HEK293T (cell line): ENCODE results near the gene PTTG1IP.
A peak's percentile ranks its signal among the peaks of the same experiment; 100 is the strongest.

Experiments used
- CTCF ChIA-PET: fragments of 350-600 bp; formaldehyde crosslinking; extraction: SDS; loops from one replicate; lab custom pipeline; 2021; ENCODE audit warnings: antibody characterized with exemption, inconsistent platforms; lab: Yijun Ruan, JAX
- POLR2A ChIA-PET: fragments of 350-600 bp; formaldehyde crosslinking; extraction: SDS; loops from one replicate; lab custom pipeline; 2020; ENCODE audit warnings: antibody characterized with exemption, inconsistent platforms; lab: Yijun Ruan, JAX
- DNase-seq: peaks from one replicate; pipeline ENCODE4 v3.0.0; 2012; ENCODE audit warnings: mixed read lengths; ENCODE audit errors: extremely low spot score
- ARNT ChIP-seq: fragments of 450-650 bp; IDR thresholded peaks from 2 replicates; pipeline ENCODE4 v1.6.1; 2017; ENCODE audit warnings: mild to moderate bottlenecking
- BHLHE40 ChIP-seq: fragments of 450-650 bp; IDR thresholded peaks from 2 replicates; pipeline ENCODE4 v1.6.1; 2016; ENCODE audit warnings: mild to moderate bottlenecking, moderate library complexity, borderline replicate concordance
- CTBP1 ChIP-seq: fragments of 450-650 bp; IDR thresholded peaks from 2 replicates; pipeline ENCODE4 v1.6.1; 2016; ENCODE audit warnings: borderline replicate concordance
- ELF4 ChIP-seq: fragments of 450-650 bp; IDR thresholded peaks from 2 replicates; pipeline ENCODE4 v1.6.1; 2017; ENCODE audit warnings: antibody characterized with exemption
- FOXA1 ChIP-seq: fragments of 450-650 bp; IDR thresholded peaks from 2 replicates; pipeline ENCODE4 v1.6.1; 2016; ENCODE audit warnings: mild to moderate bottlenecking
- FOXK2 ChIP-seq: fragments of 450-650 bp; IDR thresholded peaks from 2 replicates; pipeline ENCODE4 v1.6.1; 2016; ENCODE audit warnings: mild to moderate bottlenecking
- FOXM1 ChIP-seq: fragments of 450-650 bp; IDR thresholded peaks from 2 replicates; pipeline ENCODE4 v1.6.1; 2017; ENCODE audit warnings: mild to moderate bottlenecking, borderline replicate concordance
- HDGF ChIP-seq: fragments of 450-650 bp; IDR thresholded peaks from 2 replicates; pipeline ENCODE4 v1.6.1; 2017; ENCODE audit warnings: antibody characterized with exemption, borderline replicate concordance
- L3MBTL2 ChIP-seq: fragments of 450-650 bp; conservative IDR thresholded peaks from 2 replicates; pipeline ENCODE4 v1.6.1; 2016; ENCODE audit warnings: mild to moderate bottlenecking
- LEF1 ChIP-seq: fragments of 450-650 bp; IDR thresholded peaks from 2 replicates; pipeline ENCODE4 v1.6.1; 2017; ENCODE audit warnings: mild to moderate bottlenecking, borderline replicate concordance
- NFRKB ChIP-seq: fragments of 450-650 bp; IDR thresholded peaks from 2 replicates; pipeline ENCODE4 v1.6.1; 2016; ENCODE audit warnings: mild to moderate bottlenecking, moderate library complexity
- SP1 ChIP-seq: fragments of 450-650 bp; IDR thresholded peaks from 2 replicates; pipeline ENCODE4 v1.6.1; 2017
- SUZ12 ChIP-seq: fragments of 450-650 bp; IDR thresholded peaks from 2 replicates; pipeline ENCODE4 v1.6.1; 2016; ENCODE audit warnings: mild to moderate bottlenecking
- TARDBP ChIP-seq: fragments of 450-650 bp; IDR thresholded peaks from 2 replicates; pipeline ENCODE4 v1.6.1; 2016
- ZNF384 ChIP-seq: fragments of 450-650 bp; IDR thresholded peaks from 2 replicates; pipeline ENCODE4 v1.6.1; 2016
- TF ChIP-seq, protein P1 (sequence below): fragments of 450-650 bp; IDR thresholded peaks from 2 replicates; pipeline ENCODE4 v1.6.1; 2016

PTTG1IP gene, protein sequence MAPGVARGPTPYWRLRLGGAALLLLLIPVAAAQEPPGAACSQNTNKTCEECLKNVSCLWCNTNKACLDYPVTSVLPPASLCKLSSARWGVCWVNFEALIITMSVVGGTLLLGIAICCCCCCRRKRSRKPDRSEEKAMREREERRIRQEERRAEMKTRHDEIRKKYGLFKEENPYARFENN

DNA sequence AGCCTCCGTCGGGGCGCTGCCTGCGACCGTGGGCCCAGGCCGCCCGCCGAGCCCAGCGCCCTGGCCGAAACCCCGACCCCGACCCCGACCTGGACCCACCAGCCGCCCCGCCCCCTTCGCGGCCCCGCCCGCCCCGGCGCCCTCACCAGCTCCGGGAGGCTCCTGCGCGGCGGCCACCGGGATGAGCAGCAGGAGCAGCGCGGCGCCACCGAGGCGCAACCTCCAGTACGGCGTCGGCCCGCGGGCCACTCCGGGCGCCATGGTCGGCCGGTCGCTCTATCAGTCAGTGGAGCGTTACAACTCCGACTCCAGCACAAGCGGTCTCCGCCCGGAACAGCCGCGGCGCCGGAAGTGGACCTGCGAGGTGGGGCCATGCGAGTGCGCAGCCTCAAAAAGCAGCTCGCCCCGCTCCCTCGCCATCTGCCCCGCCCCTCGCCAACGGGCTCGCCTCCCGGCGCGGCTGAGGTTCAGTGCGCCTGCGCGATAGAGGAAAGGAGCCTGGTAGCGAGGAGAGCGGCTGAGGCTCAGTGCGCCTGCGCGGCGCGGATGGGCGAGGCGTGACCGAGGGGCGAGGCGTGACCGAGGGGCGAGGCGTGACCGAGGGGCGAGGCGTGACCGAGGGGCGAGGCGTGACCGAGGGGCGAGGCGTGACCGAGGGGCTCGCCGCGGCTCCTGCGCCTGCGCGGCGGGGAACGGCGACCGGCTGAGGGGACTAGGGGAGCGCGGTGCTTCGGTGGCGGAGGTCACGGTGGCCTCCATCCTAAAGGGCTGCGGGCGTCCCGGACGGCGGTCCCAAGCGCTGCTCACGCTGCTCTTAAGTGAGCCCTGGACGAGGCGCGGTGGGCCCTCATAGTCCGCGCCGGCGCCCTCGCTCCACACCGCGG is at the start of gene PTTG1IP:
Gene PTTG1IP, minus strand, starts transcription at position 335 of the 884 bp plus-strand sequence. Its CDS starts 74 bp downstream, at position 261.
- ChIA-PET CTCF (interaction anchor here (1.5 kb wide), 1 partner anchor 19 kb away, joined by 3 read pairs; no protein-coding TSS in a partner anchor), POLR2A (interaction anchor here (0.6 to 2.5 kb wide), 19 partner anchors 9 to 369 kb away, joined by 3 to 29 read pairs (median 3); partner anchors contain the start of gene UBE2G2)
- TF ChIP-seq HDGF (no peak), FOXK2 (no peak), NFRKB (no peak), ARNT (no peak)
- TF ChIP-seq, protein P1, sequence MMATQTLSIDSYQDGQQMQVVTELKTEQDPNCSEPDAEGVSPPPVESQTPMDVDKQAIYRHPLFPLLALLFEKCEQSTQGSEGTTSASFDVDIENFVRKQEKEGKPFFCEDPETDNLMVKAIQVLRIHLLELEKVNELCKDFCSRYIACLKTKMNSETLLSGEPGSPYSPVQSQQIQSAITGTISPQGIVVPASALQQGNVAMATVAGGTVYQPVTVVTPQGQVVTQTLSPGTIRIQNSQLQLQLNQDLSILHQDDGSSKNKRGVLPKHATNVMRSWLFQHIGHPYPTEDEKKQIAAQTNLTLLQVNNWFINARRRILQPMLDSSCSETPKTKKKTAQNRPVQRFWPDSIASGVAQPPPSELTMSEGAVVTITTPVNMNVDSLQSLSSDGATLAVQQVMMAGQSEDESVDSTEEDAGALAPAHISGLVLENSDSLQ, result no peak
- peak; percentile 100 for DNase-seq

DNA sequence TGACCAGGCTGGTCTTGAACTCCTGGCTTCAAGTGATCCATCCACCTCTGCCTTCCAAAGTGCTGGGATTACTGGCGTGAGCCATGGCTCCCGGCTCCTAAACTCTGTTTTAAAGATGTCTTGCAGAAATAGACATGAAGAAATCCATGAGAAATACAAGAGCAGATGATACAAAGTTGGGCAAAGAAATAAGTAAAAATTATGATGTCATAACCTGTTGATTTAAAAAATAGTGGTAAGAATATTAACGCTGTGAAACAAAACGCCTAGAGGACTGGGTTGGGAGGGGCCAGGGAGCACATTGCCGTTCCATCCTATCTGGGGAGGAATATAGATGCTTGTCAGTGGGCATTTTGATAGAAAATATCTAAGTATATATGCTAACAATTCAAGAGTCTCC is 48.4 kb upstream of the PTTG1IP start:
- ChIA-PET CTCF (no interaction called here), POLR2A (no interaction called here)
- DNase-seq, result no peak
- no peak for TF ChIP-seq SP1

DNA sequence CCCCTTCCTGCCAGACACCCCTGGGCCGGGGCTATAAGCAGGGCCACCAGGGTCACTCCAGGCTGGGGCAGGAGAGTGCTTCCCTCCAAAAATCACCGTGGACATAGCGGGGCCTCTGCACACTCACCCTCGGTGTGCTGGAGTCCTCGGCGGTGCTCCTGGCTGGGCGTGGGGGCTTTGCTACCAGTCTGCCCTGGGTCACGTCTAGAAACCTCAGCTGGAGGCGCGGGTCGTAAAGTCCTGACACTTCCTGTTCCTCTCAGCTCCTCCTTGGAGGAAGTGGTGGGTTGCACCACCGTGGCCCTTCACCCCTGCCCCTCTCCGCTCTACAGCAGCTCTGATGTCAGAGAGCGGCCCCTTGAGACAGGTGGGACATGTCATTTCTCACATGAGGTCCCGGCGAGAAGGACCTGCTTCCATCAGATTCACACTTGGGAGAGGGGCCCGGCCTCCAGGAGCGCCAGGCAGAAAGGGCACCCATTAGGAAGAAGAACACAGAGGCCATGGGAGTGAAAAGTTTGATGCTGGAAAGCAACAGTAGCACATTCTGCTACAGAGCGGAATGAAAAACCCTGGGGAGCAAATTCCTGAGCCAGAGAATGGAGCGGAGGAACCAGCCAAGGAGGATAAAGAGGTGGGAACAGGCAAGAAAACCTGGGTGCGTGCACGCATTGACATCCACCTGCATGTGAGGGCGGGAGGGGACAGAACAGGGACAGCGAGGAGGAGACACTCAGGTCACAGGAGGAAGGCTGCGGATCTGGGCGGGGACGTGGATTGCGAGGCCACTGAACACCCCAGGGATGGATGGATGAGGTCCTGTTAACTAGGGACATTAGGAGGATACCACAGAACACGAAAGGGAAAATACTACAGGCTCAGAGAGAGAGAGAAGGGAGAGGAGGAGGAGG is 47.5 kb upstream of the PTTG1IP start, which contains the start of gene ITGB2:
Gene ITGB2, minus strand, starts transcription at position 206 of the 911 bp plus-strand sequence. CDS start 10,117 bp downstream, outside the sequence.
- DNase-seq, result no peak
- ChIA-PET CTCF (no interaction called here), POLR2A (no interaction called here)
- no peak for TF ChIP-seq LEF1
- no peak for TF ChIP-seq NFRKB
- no peak for TF ChIP-seq L3MBTL2
- TF ChIP-seq FOXA1, result no peak
- TF ChIP-seq HDGF, result no peak
- TF ChIP-seq FOXM1, result no peak
- TF ChIP-seq ELF4, result no peak

DNA sequence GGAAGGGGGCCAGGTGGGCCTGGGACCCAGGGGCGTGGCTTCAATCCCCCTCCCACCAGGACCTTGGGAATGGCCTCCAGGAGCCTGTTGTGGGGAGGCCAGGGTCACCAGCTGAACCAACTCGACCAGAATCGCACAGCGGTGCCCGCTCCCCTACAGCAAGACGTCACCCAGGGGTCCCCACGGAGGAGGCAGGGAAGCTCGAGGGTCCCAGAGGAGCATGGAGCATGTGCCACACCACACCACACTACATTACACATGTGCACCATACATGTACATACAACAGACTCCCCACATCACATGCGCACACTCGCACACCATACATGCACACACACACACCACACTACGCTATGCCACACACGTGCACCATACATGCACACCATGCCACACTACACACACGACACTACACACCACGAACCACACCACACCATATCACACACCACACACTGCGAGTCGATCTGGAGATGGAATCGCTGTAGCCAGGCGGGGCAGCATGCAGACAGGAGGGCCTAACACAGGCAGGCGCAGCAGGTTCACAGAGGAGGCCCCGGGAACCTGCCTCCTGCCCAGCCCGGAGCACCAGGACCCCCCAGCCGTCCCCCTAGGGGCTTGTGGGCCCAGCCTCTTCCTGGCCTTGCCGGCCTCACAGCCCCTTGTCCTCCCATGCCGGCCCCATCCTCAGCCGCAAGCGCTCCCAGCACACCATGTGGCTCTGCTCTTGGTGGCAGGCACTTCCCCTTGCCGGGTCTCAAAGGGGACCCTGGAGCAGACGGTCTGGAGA is 46.6 kb upstream of the PTTG1IP start:
- ChIA-PET CTCF (no interaction called here), POLR2A (no interaction called here)
- no peak for DNase-seq
- TF ChIP-seq NFRKB, result no peak
- TF ChIP-seq HDGF, result no peak
- no peak for TF ChIP-seq SP1
- no peak for TF ChIP-seq ZNF384
- TF ChIP-seq SUZ12, result no peak
- TF ChIP-seq, protein P1, result no peak
- TF ChIP-seq FOXK2, result no peak
- no peak for TF ChIP-seq CTBP1
- no peak for TF ChIP-seq ARNT

DNA sequence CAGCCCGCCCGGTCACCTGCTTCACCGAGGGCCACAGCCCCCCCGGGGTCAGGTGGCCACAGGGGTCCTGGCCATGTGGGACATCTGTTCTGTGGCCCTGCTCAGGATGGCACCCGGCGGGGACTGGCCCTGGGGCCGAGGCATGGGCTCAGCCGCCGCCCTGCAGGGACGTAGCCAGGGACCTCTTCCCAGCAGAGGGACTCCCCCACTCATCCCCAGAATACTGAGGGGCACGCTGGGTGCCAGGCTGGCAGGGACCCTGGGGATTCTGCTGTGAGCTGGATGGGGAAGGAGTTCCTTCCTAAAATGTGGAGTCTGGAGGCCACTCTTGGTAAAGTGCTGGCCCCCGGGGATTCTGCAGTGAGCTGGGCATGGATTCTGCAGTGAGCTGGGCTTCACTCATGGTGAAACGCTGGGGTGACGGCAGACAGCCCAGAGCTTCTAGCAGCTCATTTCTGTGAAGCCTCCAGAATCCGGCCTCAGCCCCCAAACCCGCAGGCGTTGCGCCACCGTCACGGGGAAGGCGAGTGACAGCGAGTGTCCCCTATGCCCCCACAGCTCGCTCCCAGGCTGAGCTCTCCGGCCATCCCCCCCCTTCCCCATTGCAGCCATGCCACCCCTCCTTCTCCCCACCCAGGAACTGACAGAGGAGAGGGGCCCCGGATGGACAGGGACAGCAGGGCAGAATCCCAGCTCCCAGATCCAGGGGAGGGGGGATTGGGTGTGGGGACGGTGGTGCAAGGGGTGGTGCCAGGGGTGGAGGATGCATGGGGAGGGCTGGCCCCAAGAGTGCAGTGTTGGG is 45.8 kb upstream of the PTTG1IP start:
- DNase-seq, result no peak
- ChIA-PET CTCF (no interaction called here), POLR2A (no interaction called here)
- TF ChIP-seq BHLHE40 (no peak), ZNF384 (no peak), ELF4 (no peak), LEF1 (no peak), HDGF (no peak), ARNT (no peak), SP1 (no peak), NFRKB (no peak), SUZ12 (no peak)

DNA sequence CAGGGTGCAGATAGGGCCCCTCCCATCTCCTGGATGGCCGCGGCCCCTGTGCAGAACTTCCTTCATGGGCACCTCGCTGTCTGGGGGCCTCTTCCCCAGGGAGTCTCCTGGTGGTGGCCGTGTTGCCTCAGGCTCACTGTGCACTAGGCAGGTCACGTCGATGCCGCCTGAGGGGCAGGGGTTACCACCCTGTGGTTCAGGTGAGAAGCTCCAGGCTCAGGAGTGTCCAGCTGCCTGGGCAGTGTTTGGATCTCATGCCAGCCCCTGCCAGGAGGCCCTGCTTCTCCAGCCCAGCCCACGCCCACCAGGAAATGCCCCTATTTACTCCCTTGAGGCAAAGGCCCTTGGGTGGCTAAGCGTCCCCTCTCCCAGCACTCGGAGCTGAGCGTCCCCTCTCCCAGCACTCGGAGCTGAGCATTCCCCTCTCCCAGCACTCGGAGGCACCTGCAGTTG is 45.1 kb upstream of the PTTG1IP start:
- DNase-seq, result no peak
- TF ChIP-seq ARNT (no peak), TARDBP (no peak), NFRKB (no peak), ZNF384 (no peak), FOXM1 (no peak)
- ChIA-PET CTCF (no interaction called here), POLR2A (no interaction called here)
